ENCODE data around the gene UBE2E2.

The UBE2E2 gene

DNA sequence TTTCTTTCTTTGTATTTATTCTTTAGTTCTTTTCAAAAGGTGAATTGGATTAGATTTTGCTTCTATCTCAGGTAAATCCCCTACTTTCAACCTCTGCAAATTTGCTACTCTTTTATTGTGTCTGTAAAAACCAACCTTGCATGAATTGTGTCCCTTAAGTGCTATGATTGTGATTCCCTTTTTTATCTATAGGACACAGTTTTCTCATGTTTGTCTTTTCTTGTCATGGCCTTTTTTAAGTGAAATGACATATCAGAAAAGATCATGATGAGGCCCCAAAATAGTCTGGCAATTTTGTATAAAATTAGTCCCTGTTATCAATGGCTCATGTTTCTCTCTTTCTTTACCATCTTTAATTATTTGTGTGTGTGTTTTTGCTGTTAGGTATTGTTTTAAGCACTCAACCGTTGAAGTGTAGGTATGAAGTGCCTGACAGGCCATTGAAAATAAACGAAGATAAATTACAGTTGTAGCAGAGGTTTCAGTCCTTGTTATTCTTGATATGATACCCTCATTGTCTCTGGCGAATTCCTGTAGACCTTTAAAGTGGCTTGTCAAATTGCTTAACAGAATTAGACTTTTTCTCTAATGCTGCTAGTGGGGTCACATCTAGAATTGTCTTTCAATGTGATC is 184.3 kb downstream of the UBE2E2 start:
- no peak overlapping the region for H3K4me3 ChIP-seq (ENCODE audit: low read length)
- no peak for DNase-seq (ENCODE audit: low read depth)
- TF ChIP-seq, protein P1, sequence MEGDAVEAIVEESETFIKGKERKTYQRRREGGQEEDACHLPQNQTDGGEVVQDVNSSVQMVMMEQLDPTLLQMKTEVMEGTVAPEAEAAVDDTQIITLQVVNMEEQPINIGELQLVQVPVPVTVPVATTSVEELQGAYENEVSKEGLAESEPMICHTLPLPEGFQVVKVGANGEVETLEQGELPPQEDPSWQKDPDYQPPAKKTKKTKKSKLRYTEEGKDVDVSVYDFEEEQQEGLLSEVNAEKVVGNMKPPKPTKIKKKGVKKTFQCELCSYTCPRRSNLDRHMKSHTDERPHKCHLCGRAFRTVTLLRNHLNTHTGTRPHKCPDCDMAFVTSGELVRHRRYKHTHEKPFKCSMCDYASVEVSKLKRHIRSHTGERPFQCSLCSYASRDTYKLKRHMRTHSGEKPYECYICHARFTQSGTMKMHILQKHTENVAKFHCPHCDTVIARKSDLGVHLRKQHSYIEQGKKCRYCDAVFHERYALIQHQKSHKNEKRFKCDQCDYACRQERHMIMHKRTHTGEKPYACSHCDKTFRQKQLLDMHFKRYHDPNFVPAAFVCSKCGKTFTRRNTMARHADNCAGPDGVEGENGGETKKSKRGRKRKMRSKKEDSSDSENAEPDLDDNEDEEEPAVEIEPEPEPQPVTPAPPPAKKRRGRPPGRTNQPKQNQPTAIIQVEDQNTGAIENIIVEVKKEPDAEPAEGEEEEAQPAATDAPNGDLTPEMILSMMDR (conservative IDR thresholded peaks at IDR 0.05; ENCODE audit: low read length), result no peak

DNA sequence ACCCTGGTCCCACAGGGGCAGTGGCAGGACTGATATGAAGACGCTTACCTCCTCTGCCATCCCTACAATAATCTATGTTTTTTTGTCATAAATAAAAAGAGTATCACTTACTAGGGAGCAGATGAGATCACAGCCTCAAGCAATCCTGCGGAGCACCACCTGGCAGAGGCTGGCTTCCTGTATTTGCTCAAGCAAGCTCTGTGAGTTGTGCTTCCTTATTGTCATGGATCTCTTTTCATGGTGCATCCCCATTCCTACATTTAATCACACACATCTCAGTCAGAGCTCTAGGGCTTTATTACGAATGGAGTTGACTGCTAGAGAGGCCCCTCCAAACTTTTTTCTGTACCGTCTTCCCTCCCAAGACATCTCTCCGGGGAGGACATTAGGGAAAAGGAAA is 186.0 kb downstream of the UBE2E2 start:
- no peak for DNase-seq (ENCODE audit: low read depth)
- TF ChIP-seq, protein P1 (conservative IDR thresholded peaks at IDR 0.05; ENCODE audit: low read length), result no peak
- no peak overlapping the region for H3K4me3 ChIP-seq (ENCODE audit: low read length)

DNA sequence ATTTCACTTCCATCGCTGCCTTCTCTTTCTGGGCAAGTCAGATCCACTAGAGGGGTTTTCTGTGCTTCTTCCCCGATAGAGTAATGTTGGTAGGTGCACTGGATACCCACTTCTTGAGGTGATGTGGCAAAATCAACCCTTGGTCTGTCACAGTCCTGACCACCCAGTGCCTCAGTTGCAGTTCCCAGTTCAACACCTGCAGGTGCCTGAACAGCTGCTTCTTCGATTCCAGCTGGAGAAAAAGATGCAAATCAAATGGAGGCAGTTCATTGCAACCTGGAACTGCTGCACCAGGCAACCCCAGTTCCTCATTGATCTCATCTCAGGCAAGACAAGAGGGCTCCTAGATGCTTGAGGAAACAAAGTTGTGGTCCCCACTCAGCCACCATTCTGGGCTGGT is 186.6 kb downstream of the UBE2E2 start:
- TF ChIP-seq, protein P1 (conservative IDR thresholded peaks at IDR 0.05; ENCODE audit: low read length), result no peak
- no peak overlapping the region for H3K4me3 ChIP-seq (ENCODE audit: low read length)
- no peak for DNase-seq (ENCODE audit: low read depth)

DNA sequence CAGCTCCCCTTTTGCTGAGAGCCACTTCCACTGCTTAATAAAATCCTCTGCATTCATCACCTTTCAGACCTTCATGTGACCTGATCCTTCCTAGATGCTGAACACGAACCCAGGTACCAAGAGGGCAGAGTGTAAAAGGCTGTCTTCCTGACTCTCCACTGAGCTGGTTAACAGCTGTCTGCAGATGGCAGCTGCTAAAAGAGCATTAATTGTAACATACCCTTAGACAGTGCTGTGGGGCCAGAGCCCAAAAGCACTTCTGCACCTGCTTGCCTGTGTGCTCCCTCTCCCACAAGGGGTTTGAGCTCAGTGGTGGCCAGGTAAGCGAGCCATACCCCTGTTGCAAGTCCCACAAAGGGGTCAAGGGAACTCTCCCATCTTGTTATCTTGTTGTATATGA is 187.3 kb downstream of the UBE2E2 start:
- no peak for DNase-seq (ENCODE audit: low read depth)
- TF ChIP-seq, protein P1 (conservative IDR thresholded peaks at IDR 0.05; ENCODE audit: low read length), result no peak
- H3K4me3 ChIP-seq (ENCODE audit: low read length), result no peak overlapping the region

DNA sequence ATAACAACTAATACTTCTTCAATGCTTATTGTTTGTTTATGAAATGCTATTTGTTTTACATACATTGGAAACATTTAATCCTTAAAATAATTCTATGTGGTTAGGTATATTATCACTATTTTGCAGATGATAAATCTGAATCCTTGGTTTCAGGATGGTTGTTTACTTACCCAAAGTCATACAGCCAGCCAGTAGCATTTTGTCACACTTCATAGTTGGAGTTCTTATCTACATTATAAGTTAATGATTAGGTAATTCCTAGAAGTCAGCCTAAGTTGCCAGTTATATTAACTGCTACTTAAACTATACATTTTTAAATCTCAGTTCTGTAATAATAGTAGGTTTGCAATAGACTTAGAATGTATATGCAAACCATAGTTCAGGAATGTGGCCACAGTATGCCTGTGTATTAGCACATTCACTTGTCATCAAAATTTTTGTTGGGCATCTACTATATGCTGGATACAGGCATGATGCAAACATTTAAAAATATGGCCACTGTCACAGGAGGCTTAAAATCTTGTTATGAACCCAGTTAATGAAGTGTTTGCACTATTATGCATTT is 187.9 kb downstream of the UBE2E2 start:
- H3K4me3 ChIP-seq (ENCODE audit: low read length), result no peak overlapping the region
- no peak for DNase-seq (ENCODE audit: low read depth)
- TF ChIP-seq, protein P1 (conservative IDR thresholded peaks at IDR 0.05; ENCODE audit: low read length), result no peak

DNA sequence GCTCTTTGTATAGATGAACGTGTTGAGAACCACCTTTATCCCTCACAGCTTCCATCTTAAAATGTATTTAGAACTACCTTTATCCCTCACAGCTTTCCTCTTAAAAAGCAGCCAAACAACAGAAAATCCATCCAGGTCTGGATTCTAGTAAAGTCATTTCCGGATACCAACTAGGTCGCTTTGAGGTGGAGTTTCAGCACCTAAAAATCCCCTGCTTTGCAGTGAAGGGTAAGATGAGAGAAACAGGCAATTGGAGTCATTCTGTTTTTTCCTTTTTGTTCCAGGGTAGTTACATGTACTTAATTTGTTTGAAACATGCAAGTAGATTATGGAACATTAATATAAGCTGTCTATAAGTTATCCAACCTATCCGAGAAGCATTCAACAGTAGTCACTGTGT is 192.0 kb downstream of the UBE2E2 start:
- no peak overlapping the region for H3K4me3 ChIP-seq (ENCODE audit: low read length)

DNA sequence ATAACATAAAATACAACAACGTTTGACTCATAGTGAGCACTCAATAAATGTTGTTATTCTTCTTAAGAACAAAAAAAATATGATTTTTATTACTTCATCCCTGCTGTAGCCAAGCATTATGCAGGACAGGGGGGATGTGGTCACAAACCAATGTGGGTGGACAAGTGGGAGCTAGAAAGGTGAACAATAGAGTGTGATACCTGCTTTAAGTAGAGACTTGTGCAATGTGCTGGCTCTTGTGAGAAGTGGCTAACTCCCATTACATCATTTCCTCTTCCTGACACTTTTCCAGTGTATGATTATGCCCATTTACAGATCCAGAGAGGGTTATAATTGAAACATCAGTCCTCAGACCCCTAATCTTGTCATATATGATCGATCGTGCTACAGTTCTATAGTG is 193.6 kb downstream of the UBE2E2 start:
- no peak overlapping the region for H3K4me3 ChIP-seq (ENCODE audit: low read length)
- TF ChIP-seq, protein P1 (conservative IDR thresholded peaks at IDR 0.05; ENCODE audit: low read length), result no peak
- no peak for DNase-seq (ENCODE audit: low read depth)

More for the DNA sequence above, 192.0 kb downstream of the UBE2E2 start:
- TF ChIP-seq, protein P1 (conservative IDR thresholded peaks at IDR 0.05; ENCODE audit: low read length), result no peak
- no peak for DNase-seq (ENCODE audit: low read depth)
